Measurements from ENCODE around the gene RASAL2.
"Not testable (repeated sequence)": the region's sequence is repeated elsewhere in the genome, so short reads cannot be mapped to it uniquely, and the experiment has no call there.

The RASAL2 gene

DNA sequence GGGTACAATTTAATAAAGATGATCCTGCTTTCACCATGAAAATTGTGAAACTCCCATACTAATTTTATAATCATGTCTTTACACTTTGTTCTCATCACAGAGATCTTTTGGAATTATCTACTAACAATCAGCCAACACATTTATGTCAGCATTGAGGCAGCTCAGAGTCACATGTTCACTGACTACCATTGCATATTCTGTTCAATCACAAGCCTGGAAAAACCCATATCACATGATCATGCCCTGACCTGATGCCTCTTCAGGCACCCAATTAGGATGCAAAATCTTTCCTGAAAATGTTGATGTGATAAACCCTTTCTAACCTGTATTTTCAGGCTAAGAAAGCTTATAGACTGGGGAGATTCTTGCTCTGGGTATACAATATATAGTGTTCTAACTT, 21.6 kb upstream of the RASAL2 start:
- no peak for DNase-seq

DNA sequence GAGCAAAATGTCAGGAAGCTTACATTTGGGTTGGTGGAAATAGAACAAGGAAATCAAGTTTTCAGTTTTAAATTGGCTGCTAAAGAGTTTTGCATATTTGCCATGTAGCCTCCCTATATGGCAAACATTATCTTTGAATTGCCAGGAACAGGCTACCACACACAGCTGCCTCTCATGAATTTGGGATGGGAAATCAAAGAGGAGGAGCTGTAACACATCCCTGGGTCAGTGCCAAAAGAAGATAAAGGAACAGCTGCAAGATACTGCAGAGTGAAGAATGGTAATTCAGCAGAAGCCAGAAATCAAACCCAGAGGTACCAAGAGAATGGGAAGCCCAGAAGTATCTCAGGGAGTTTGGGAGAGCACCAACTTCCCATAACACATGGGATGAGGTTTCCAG, 18.6 kb upstream of the RASAL2 start:
- no peak for DNase-seq

DNA sequence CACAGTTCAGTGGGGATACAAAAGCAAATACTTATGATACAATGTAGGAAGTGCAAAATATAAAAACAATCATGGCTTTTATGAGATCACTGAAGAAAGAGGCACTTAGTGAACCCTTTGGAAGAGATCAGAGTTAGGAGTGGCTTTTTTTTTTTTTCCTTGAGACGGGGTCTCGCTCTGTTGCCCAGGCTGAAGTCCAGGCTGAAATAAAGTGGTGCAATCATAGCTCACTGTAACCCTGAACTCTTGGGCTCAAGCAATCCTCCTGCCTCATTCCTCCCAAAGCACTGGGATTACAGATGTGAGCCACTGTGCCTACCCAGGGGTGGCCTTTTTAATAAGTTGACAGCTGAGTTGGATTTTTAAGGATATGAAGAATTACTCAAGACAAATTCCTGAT, 17.3 kb upstream of the RASAL2 start:
- DNase-seq: no peak

DNA sequence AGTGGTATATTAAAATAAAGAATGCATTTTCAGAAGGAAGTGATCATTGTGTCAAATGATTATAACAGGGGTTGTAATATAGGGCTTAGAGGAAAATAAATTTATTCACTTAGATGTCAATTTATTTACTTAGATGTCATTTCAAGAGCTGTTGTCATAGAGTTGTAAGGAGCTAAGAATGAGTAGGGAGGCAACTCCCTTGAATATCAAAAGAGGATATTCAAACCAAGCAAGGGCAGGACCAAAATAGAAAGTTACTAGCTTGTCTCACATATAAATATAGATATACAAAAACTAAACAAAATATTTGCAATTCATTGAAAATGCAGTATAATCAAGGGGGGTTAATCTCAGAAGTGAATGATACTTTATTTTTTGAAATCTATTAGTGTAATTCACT, 16.0 kb upstream of the RASAL2 start:
- DNase-seq: no peak

DNA sequence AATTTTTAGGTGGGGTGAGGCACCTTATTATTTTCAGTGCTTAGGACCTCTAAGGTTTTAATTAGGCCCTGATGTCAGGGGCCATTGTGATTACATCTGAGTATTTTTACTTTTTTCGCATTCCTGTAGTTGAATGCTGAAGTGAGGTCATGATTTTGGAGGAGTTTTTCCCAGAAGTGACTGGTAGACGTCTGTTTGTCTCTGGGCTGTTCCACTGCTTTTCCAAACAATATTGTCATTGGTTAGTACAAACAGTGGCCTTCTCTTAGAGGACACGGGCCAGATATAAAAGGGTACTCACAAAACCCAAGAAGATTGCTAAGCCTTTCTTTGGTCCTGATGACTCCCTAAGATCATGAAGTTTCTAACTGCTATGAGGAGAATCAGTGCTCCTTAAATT, 7.6 kb upstream of the RASAL2 start:
- no peak for DNase-seq

DNA sequence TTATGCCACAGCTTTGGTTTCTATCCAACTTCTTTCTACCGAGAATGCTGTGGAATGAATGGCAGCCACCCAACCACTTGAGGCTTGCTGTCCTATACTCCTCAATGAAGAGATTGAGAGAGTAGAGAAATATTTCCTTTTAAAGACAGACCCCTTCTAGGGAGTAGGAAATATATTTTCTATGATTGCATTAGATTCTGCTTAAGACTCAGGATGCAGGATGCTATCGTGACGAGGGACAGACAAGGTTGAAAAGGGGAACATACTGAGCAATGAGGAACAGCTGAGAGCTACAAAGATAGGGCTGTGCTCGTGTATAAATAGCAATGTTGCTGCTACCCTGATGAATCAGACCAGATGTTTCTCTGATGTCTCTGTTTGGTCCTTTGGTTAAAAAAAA, 7.1 kb upstream of the RASAL2 start:
- DNase-seq: peak; percentile 66

DNA sequence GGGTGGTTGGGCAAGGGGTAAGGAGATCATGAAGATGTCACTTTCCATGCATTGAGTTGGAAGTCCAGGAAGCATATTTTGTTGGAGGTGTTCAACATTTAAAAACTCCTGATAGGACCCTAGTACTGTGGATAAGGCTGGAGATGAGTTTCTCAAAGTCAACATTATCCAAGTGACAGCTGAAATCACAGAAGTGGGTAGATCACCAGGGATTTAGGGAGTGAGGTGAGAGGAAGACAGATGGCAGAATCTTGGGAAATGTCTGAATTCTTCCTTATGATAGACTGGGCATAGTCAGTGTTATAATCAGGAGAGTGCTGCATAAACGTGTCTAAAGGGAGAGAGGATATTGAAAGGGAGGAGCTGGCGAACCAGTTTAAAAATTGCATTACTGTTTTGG, 5.3 kb upstream of the RASAL2 start:
- no peak for DNase-seq

DNA sequence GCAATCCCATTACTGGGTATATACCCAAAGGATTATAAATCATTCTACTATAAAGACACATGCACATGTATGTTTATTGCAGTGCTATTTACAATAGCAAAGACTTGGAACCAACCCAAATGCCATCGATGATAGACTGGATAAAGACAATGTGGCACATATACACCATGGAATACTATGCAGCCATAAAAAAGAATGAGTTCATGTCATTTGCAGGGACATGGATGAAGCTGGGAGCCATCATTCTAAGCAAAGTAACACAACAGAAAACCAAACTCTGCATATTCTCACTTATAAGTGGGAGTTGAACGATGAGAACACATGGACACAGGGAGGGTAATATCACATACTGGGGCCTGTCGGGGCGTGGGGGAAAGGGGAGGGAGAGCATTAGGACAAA, 2.5 kb upstream of the RASAL2 start:
- not testable (repeated sequence) for DNase-seq

DNA sequence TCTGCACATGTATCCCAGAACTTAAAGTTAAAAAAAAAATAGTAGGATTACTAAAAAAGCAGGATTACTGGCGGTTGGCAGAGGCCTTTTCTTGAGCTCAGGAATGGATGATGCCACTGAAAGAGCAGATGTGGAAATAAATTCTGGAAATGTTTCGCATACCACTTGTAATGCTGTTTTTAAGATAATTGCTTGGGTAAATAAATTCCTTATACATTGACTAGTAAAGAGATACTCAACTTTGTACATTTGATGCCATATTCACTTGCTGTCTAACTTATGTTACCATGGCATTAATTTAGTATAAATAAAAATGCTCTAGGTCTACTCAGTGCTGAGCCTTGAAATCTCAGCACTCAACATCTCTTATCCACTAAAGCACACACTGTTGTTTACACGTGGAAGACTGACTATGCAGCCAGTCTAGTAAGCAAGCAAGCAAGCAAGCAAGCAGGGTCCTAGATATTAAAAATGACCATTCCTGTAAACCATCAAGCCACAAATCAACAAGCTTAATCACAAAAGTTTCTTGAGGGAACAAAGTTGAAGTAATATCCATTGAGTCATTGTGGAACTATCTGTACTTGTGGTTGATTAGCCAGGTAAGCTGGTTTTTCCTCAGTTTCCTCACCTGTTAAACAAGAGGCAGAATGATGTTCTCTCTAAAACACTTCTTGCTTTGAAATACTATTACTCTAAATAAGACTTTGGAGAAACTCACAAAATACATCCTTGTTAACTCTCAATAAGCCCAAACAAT, 1.7 kb upstream of the RASAL2 start:
- no peak for DNase-seq

DNA sequence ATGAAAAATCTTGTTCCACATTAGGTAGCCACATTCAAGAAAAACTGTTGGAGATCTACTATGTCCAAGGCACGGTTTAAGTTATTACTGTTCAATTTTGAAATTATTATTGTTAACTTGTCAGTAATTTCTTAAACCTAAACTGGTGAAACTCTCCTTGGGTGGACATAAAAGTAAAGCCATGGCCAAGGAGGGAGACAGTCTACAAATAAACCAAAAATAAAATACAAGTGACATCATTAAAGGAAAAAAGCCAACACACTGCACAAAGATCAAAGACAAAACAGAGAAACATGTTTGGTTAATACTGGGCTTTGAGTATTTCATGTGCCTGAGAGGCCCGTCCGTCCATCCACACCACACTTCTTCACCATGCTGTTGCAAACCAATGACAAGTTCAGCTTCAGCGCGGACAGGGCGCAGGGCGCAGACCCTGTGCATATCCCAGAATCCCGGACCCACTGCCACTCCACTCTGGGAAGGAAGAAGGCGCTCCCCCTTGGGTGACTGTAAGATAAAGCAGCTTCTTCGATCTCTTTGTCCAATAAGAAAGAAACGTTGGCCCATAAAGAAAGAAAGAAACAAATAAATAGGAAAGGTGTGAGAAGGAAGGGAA, 918 bp upstream of the RASAL2 start:
- no peak for DNase-seq

DNA sequence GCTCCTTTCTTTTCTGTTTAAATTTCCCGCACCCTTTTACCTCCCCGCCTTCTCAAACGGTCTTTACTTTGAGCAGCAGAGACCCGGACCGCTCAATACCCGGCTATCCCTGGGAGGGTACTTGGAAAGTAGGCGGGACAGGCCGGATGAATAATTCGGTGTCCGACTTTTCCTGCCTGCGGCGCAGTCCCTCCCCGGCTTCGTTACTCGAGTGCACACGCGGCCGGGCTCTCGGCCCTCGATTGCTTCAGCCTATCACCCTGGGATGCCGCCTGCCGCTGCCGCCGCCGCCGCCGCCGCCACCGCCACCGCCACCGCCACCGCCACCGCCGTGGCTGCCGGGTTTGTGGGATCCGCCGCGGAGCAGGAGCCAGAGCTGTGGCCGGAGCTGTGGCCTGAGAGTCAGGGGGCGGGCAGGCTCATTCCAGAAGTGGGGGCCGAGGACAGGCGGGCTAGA, 382 bp upstream of the RASAL2 start:
- DNase-seq: peak; percentile 98

DNA sequence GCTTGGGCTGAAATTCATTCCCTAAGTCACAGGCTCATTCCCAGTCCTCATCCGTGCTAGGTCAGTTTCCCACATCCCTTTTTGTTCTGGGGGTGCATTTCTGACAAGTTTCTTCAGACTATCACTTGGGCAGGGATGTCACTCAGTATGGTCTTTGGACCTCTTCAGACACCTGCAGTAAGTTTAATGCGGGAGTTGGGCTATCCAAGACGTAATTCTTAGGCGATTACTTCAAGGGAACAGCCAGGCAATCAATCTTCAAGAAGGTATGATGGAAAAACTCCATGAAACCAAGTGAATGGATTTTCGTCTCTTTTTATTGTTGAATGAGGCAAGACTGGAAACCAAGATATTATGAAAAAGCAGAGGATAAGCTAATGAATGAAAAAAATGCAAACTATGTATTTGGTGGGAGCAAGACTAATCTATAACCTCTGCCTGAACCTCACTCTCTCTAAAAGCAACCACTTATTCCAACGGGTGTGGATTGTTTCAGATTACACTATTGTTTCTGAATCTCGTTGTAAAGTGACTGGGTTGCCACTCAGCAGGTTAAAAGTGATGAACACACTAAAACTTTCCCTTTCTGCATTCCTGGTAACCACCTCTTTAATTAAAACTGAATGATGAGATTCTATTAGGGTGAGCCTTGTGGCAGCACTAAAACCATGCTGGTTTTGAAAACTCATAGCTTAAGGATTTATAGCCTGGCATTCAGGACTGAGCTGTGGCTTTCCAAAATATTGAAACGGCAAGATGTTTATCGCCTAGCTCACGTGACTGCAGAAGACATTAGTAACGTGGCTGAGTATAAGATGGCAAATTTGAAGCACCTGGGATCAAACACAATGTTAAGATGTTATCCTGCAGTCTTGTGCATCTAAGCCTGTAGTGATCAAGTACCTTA, 1.1 kb downstream of the RASAL2 start:
- no peak for DNase-seq

DNA sequence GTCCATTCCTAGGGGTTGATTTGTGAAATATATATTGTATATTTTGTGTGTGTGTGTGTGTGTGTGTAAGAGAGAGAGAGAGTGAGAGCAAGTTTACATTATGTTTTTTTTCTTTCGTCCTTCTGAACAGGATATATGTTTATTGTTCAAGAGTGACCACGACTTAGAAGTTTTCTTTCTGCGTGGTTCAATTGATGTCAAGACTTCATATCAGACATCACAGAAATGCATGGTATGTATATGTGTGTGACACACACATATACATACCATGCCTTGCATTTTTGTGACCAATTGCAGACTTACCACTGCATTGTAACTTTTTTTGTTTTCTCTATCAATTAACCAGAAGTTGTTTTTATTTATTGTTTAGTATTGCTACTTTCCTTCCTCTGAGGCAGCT, 2.5 kb downstream of the RASAL2 start:
- DNase-seq: no peak

DNA sequence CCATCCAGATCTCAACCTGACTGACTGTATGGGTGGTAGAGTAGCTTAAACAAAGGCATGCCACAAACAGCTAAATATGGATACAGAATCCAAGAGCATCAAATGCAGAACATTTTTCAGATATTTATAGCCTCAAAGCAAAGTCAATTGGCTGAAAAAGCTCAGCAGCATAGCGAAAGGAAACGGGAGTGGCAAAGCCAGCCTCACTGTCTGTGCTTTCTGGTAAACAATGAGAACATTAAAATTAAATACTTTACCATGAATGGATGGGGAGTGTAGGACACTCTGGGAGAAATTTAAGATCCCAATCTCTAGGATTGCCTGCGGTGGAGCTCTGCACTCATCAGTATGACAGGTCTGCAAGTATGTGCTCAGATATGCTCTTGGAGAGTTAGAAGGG, 4.4 kb downstream of the RASAL2 start:
- DNase-seq: no peak

DNA sequence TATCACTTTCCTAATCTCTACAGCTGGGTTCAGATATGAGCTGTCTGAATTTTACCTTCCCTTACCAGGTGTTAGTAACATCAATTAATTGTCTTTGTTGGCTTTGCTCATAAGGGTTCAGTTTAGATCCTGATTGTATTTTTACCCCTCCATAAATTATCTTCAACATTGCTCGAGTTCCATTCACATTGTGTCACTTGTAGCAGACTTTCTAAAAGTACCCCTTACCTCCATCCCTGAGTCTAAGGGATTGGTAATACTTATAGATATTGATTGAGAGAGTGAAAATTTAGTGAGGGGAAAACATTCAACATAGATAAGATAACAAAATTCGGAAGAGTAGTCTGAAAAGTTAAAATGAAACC, 7.3 kb downstream of the RASAL2 start:
- no peak for DNase-seq

DNA sequence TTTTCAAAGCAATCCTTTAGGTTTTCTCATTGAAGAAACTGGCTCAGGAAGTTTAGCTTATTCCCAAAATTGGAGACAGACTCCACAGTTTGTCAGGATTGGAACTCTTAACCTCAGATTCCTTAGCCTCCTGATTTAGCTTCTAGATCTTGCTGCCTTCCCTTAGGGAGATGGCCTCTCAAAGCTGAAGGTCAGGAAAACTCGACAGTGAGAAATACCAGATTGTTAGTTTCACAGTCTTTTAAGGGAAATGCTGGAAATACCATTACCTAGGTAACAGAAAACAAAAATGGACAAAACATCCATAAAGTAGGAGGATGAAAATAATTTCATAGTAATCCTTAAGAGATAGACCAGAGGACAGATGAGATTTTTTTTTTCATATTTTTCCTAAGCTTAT, 7.8 kb downstream of the RASAL2 start:
- no peak for DNase-seq

DNA sequence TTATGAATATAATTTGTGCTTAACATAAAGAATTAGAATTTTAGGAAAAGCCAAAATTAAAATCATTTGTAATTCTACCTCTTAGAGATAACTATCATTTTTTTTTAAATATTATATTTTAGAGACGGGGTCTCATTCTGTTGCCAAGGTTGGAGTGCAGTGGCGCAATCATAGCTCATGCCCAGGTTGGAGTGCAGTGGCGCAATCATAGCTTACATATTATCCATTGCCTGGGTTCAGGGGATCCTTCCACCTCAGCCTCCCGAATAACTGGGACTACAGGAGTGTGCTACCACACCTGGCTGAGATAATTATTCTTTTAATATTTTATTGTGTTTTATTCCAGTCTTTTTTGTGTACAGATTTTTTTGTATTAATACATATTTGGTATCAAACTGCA, 8.3 kb downstream of the RASAL2 start:
- DNase-seq: no peak

DNA sequence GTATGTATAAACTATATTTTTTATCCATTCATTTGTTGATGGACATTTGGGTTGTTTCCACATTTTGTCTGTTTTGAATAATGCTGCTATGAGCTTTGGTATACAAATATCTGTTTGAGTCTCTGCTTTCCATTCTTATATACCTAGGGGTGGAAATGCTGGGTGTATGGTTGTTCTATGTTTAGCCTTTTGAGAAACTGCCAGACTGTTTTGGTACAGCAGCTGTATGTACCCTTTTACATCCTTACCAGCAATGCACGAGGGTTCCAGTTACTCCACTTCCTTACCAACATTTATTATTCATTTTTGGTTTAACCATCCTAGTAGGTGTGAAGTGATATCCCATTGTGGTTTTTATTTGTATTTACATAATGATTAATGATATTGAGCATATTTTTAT, 13.9 kb downstream of the RASAL2 start:
- no peak for DNase-seq

DNA sequence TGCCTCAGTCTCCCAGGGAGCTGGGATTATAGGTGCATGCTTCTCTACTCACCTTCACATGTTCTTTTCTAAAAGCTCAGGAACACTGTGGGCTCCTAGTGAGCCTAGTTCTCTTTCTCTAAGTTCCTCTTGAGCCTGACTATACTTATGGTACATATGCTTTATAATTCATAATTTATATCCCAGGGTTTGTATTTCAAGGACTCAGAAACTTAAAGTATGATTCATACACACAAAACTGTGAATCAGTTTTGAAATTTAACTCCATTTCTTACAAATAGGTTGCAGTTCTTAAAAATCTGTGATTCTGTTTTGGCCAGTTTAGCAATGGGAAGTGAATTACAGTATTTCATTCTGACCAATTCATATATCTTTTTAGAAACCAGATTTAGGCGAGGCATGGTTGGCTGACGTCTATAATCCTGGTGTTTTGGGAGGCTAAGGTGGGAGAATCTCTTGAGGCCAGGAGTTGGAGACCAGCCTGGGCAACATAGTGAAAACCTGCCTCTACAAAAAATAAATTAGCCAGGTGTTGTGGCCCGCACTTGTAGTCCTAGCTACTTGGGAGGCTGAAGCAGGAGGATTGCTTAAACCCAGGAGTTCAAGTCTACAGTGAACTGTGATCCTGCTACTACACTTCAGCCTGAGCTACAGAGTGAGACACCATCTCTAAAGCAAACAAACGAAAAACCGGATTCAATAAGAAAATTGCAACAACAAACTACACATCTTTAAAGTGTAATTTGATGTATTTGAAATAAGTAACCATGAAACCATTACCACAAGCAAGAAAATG, 15.6 kb downstream of the RASAL2 start:
- no peak for DNase-seq

DNA sequence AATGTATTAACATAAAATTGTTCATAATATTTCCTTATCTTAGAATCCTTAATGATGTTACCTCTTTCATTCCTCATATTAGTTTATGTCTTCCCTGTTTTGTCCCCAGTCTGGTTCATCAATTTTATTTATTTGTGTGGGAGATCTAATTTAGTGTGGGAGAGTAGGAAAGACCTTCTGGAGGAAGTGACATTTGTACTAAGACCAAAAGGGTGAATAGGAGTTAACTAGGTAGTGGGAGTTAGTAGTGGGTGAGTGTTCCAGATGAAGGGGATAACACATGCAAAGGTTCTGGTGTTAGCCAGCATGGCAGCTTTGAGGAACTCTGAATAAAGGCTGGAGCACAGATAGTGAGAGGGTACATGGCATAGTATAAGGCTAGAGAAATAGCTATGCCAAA, 21.4 kb downstream of the RASAL2 start:
- no peak for DNase-seq

DNA sequence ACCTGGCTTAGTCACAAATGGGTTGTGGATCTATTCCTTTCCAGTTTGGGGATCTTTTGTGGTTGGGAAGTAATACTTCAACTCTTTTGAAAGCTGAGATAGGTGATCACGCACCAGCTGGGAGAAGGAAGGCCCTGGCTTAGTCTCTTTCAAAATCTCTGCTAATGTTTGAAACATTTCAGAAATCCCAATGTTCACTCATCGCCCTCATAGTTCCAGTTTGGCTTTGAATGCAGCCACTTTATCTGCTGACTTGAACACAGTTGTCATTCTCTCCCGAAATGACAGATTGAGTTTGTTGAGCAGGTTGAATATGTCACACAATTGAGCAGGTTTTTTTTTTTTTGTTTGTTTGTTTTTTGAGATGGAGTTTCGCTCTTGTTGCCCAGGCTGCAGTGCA, 24.6 kb downstream of the RASAL2 start:
- DNase-seq: no peak

DNA sequence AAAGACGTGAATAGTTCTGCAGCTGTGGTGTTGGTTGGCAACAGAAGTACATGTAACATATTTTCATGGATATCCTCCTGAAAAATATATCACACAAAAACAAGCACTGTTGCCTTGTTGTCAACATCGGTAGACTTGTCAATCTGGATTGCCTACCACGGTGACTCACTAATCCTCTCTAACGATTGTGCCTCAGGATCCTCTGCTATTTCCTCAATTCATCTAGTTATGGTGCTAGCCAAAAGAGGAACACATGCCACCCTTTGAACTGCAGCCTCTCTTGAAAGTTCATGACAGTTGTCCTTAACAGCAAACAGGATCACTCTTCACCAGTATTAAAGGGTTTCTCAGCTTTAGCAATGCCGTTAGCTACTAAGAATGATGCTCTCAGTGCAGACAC, 25.7 kb downstream of the RASAL2 start:
- peak; percentile 64 for DNase-seq

DNA sequence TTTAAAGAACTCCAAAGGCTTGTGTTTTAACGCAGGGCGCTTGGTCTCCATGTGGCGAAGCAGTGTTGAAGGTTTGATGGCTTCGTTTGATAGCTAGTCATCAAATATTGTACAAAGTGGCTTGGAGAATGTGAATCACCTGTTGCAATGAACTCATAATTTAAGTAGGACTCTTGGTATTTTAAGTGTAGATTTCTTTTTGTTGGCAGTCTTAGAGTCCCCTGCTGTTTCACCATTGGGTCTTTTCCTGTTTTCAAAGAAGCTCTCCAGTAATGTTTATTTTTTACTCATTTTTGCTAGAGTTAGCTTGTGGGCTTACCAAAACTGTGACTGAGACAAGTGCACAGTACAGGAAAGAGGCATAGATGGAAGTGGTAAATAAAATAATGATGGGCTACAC, 26.2 kb downstream of the RASAL2 start:
- no peak for DNase-seq
